PC-3 (cell line): Measurements from ENCODE around the gene BCAS3. TPM values are rescaled to one million over a fixed set of nuclear protein-coding genes. Genes with fewer than 3 reads are reported as not detected.

Experiments used
- ATAC-seq: fragments of 200-7000 bp; cut with Tn5 transposase; 2 replicates; pipeline ENCODE4 v1.9.1; 2020; ENCODE audit warnings: mild to moderate bottlenecking, moderate library complexity
- BruUV-seq: library from RNA; stranded (reverse); fragments of 400-500 nt; replicated peaks from 2 replicates; lab custom pipeline; 2021; lab: Mats Ljungman, UMichigan
- CTCF ChIA-PET: fragments of 300-600 bp; sonication (Branson Sonifier 250); formaldehyde crosslinking; loops from one replicate; lab custom pipeline; 2022; ENCODE audit warnings: antibody characterized with exemption; lab: Charles Lee
- POLR2A ChIA-PET: fragments of 300-600 bp; sonication (Branson Sonifier 250); formaldehyde crosslinking; loops from one replicate; lab custom pipeline; 2022; ENCODE audit warnings: antibody characterized with exemption; ENCODE audit not compliant: unreplicated experiment; lab: Charles Lee
- DNase-seq: peaks from one replicate; pipeline ENCODE4 v3.0.0-alpha.2; 2015
- H2AFZ ChIP-seq: fragments of 300-600 bp; sonication (generic); 2 replicates; pipeline ENCODE4 v1.6.0; 2016; ENCODE audit warnings: antibody characterized with exemption, low read length
- H3F3A ChIP-seq: fragments of 300-600 bp; sonication (generic); one replicate; pipeline ENCODE4 v1.6.0; 2017; ENCODE audit warnings: antibody characterized with exemption, low read length, control low read depth, mild to moderate bottlenecking; ENCODE audit not compliant: unreplicated experiment
- H3K27ac ChIP-seq: fragments of 300-600 bp; sonication (generic); 2 replicates; pipeline ENCODE4 v1.5.1; 2016; ENCODE audit warnings: mild to moderate bottlenecking, low read length
- H3K27me3 ChIP-seq: fragments of 300-600 bp; sonication (generic); 2 replicates; pipeline ENCODE4 v1.6.1; 2016; ENCODE audit warnings: low read length, mixed read lengths
- H3K36me3 ChIP-seq: fragments of 300-600 bp; sonication (generic); 2 replicates; pipeline ENCODE4 v1.6.1; 2016; ENCODE audit warnings: low read depth, mixed run types, low read length, mixed read lengths
- H3K4me1 ChIP-seq: fragments of 300-600 bp; sonication (generic); 2 replicates; pipeline ENCODE4 v1.5.1; 2016; ENCODE audit warnings: low read length; ENCODE audit not compliant: insufficient read depth
- H3K4me2 ChIP-seq: fragments of 300-600 bp; sonication (generic); 2 replicates; pipeline ENCODE4 v1.6.0; 2016; ENCODE audit warnings: low read length
- H3K4me3 ChIP-seq: fragments of 300-600 bp; sonication (generic); 2 replicates; pipeline ENCODE4 v1.5.1; 2016; ENCODE audit warnings: mild to moderate bottlenecking, low read length, mixed read lengths
- H3K79me2 ChIP-seq: fragments of 300-600 bp; sonication (generic); 2 replicates; pipeline ENCODE4 v1.6.1; 2017; ENCODE audit warnings: low read length, mixed read lengths
- H3K9ac ChIP-seq: fragments of 300-600 bp; sonication (generic); 2 replicates; pipeline ENCODE4 v1.6.0; 2016; ENCODE audit warnings: mild to moderate bottlenecking, low read length
- H3K9me2 ChIP-seq: fragments of 300-600 bp; sonication (generic); replicated peaks from 2 replicates; pipeline ENCODE4 v1.6.1; 2016; ENCODE audit warnings: mixed run types, low read length, mixed read lengths
- H3K9me3 ChIP-seq: fragments of 300-600 bp; sonication (generic); 2 replicates; pipeline ENCODE4 v1.6.1; 2016; ENCODE audit warnings: low read length, mixed read lengths
- H4K20me1 ChIP-seq: fragments of 300-600 bp; sonication (generic); 2 replicates; pipeline ENCODE4 v1.6.1; 2016; ENCODE audit warnings: low read length, mixed read lengths
- EZH2 ChIP-seq: fragments of 300-600 bp; sonication (generic); IDR thresholded peaks from one replicate; pipeline ENCODE4 v1.6.1; 2017; ENCODE audit warnings: antibody characterized with exemption, mild to moderate bottlenecking, low read length; ENCODE audit not compliant: unreplicated experiment
- EZH2phosphoT487 ChIP-seq: fragments of 300-600 bp; sonication (generic); IDR thresholded peaks from 2 replicates; pipeline ENCODE4 v1.6.1; 2018; ENCODE audit warnings: mild to moderate bottlenecking, antibody characterized with exemption, low read length, borderline replicate concordance
- intact Hi-C: fragments of 100-400 bp; cut with micrococcal nuclease; formaldehyde crosslinking; loops from 2 replicates; pipeline ENCODE4 v1.9.0; 2023
- total RNA-seq: library from RNA; depleted of rRNA; stranded (reverse); fragments of >200 nt; gene quantifications from 2 replicates; pipeline ENCODE4 v1.2.3, GENCODE V29; 2014
- TF ChIP-seq, protein P1 (sequence below): fragments of 300-600 bp; sonication (generic); conservative IDR thresholded peaks from 2 replicates; pipeline ENCODE4 v1.5.1; 2017; ENCODE audit warnings: antibody characterized with exemption, low read depth, mild to moderate bottlenecking, low read length

BCAS3 gene
- total RNA-seq, 1 experiment from 2014 or later = 25.9 TPM

DNA sequence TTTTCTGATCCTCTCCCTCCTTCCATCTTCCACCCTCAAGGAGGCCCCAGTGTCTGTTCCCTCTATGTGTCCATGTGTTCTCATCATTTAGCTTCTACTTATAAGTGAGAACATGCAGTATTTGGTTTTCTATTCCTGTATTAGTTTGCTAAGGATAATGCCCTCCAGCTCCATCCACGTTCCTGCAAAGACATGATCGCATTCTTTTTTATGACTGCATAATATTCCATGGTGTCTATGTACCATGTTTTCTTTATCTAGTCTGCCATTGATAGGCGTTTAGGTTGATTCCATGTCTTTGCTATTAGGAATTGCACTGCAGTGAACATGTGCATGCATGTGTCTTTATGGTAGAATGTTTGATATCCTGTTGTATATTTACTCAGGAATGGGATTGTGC lies 275.1 kb downstream of the BCAS3 start:
- Histone ChIP-seq H4K20me1 (no peaks in the 10 kb centered on the region), H3K9me3 (no peaks in the 10 kb centered on the region), H3K27me3 (no peaks in the 10 kb centered on the region), H2AFZ (no peak overlapping the region), H3K36me3 (no peaks in the 10 kb centered on the region), H3K27ac (no peak overlapping the region), H3K4me3 (no peak overlapping the region), H3K4me2 (no peak overlapping the region), H3F3A (no peaks in the 10 kb centered on the region), H3K4me1 (peaks cover 3% of the 10 kb centered on the region; the same call in 1 of the 2 replicates), H3K9me2 (no peaks in the 10 kb centered on the region), H3K79me2 (no peaks in the 10 kb centered on the region), H3K9ac (no peak overlapping the region)
- TF ChIP-seq EZH2 (no peak), EZH2phosphoT487 (no peak)
- TF ChIP-seq, protein P1, sequence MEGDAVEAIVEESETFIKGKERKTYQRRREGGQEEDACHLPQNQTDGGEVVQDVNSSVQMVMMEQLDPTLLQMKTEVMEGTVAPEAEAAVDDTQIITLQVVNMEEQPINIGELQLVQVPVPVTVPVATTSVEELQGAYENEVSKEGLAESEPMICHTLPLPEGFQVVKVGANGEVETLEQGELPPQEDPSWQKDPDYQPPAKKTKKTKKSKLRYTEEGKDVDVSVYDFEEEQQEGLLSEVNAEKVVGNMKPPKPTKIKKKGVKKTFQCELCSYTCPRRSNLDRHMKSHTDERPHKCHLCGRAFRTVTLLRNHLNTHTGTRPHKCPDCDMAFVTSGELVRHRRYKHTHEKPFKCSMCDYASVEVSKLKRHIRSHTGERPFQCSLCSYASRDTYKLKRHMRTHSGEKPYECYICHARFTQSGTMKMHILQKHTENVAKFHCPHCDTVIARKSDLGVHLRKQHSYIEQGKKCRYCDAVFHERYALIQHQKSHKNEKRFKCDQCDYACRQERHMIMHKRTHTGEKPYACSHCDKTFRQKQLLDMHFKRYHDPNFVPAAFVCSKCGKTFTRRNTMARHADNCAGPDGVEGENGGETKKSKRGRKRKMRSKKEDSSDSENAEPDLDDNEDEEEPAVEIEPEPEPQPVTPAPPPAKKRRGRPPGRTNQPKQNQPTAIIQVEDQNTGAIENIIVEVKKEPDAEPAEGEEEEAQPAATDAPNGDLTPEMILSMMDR = no peak
- DNase-seq (no peak), ATAC-seq (no peak)
- POLR2A ChIA-PET = no interaction called here
- intact Hi-C loops = no loop called here
- no TSS peak for BruUV-seq
- CTCF ChIA-PET = no interaction called here

DNA sequence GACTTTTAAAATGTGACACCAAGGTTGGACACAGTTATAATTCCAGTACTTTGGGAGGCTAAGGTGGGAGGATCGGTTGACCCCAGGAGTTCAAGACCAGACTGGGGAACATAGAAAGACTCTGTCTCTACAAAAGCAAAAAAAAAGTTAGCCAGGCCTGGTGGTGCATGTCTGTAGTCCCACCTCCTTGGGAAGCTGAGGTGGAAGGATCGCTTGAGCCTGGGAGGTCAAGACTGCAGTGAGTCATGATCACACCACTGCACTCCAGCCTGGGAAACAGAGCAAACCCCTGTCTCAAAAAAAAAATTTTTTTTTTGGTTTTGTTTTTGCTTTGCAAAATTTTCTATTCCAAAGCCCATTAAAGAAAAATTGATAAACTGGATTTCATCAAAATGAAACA lies 281.4 kb downstream of the BCAS3 start:
- intact Hi-C loops = no loop called here
- ATAC-seq (no peak), DNase-seq (no peak)
- H3K9me2 ChIP-seq = no peaks in the 10 kb centered on the region
- no peak overlapping the region for H2AFZ ChIP-seq
- no peaks in the 10 kb centered on the region for H3F3A ChIP-seq
- H3K36me3 ChIP-seq = no peaks in the 10 kb centered on the region
- TF ChIP-seq EZH2 (no peak), EZH2phosphoT487 (no peak)
- TF ChIP-seq, protein P1 = no peak
- H3K4me2 ChIP-seq = no peak overlapping the region
- H3K27me3 ChIP-seq = no peaks in the 10 kb centered on the region
- no peak overlapping the region for H3K4me3 ChIP-seq
- no TSS peak for BruUV-seq
- POLR2A ChIA-PET = no interaction called here
- peaks cover 5% of the 10 kb centered on the region; the same call in 1 of the 2 replicates for H3K4me1 ChIP-seq
- H3K9ac ChIP-seq = no peak overlapping the region
- H3K27ac ChIP-seq = no peak overlapping the region
- H4K20me1 ChIP-seq = no peaks in the 10 kb centered on the region
- H3K79me2 ChIP-seq = no peaks in the 10 kb centered on the region
- H3K9me3 ChIP-seq = no peaks in the 10 kb centered on the region
- CTCF ChIA-PET = no interaction called here

DNA sequence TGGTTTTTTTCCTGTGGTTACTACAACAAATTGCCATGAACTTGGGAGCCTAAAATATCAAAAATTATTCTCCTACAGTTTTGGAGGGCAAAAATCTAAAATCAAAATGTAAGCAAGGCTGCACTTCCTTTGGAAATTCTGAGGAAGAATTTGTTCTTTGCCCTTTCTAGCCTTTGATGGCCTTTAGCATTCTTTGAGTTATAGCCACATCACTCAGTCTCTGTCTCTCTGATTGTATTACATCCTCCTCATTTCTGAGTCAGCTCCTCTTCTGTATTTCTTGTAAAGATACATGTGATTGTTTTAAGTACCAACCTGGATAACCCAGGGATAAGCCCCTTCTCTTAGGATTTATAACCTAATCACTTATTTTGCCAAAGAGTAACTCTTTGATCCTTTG lies 282.0 kb downstream of the BCAS3 start:
- no peak overlapping the region for H3K9ac ChIP-seq
- no peaks in the 10 kb centered on the region for H3K79me2 ChIP-seq
- ATAC-seq (no peak), DNase-seq (no peak)
- no peaks in the 10 kb centered on the region for H3F3A ChIP-seq
- no peaks in the 10 kb centered on the region for H3K27me3 ChIP-seq
- ChIA-PET POLR2A (interaction anchor here (0.6 kb wide), 1 partner anchor 319 kb away, joined by 5 read pairs; no protein-coding TSS in a partner anchor), CTCF (no interaction called here)
- H3K4me3 ChIP-seq = no peak overlapping the region
- no peaks in the 10 kb centered on the region for H3K9me3 ChIP-seq
- no peak overlapping the region for H3K27ac ChIP-seq
- H3K9me2 ChIP-seq = no peaks in the 10 kb centered on the region
- H3K36me3 ChIP-seq = no peaks in the 10 kb centered on the region
- H3K4me1 ChIP-seq = peaks cover 5% of the 10 kb centered on the region; the same call in 1 of the 2 replicates
- no peak overlapping the region for H2AFZ ChIP-seq
- no peak overlapping the region for H3K4me2 ChIP-seq
- intact Hi-C loops = no loop called here
- TF ChIP-seq EZH2 = no peak
- TF ChIP-seq, protein P1 = no peak
- TF ChIP-seq EZH2phosphoT487 = no peak
- no TSS peak for BruUV-seq
- H4K20me1 ChIP-seq = no peaks in the 10 kb centered on the region
